HepG2 (cell line): ENCODE results near the gene NPHS1. TPM values are rescaled to one million over a fixed set of nuclear protein-coding genes. Genes with fewer than 3 reads are reported as not detected.

Experiments
- CEBPG ChIP-seq: IDR thresholded peaks from 2 replicates; pipeline ENCODE4 v1.6.1; 2016
- EP300 ChIP-seq, 3 experiments: sonication (generic) in 1 of 3; formaldehyde crosslinking in 1 of 3; IDR thresholded peaks; 2 replicates each; pipeline versions ENCODE4 v1.5.1 to v1.6.1; 2011 to 2020; ENCODE audit warnings: low read depth in 2 of 3, low read length in 2 of 3, borderline replicate concordance in 1 of 3, improper control_type of control experiment in 1 of 3, mild to moderate bottlenecking in 1 of 3, missing genetic modification reagents in 1 of 3, moderate library complexity in 1 of 3
- HOXA3 ChIP-seq: sonication (generic); formaldehyde crosslinking; IDR thresholded peaks from 2 replicates; pipeline ENCODE4 v1.5.0; 2020; ENCODE audit warnings: missing genetic modification reagents
- HOXA9 ChIP-seq: sonication (generic); formaldehyde crosslinking; IDR thresholded peaks from 2 replicates; pipeline ENCODE4 v1.8.1; 2022; ENCODE audit warnings: missing genetic modification reagents, mild to moderate bottlenecking, moderate library complexity, borderline replicate concordance
- KLF6 ChIP-seq: IDR thresholded peaks from 2 replicates; pipeline ENCODE4 v1.8.0; 2016; ENCODE audit warnings: missing biosample characterization, missing genetic modification reagents
- MTA1 ChIP-seq: sonication (generic); formaldehyde crosslinking; IDR thresholded peaks from 2 replicates; pipeline ENCODE4 v1.4.0; 2020; ENCODE audit warnings: missing genetic modification reagents, mild to moderate bottlenecking, borderline replicate concordance
- RBFOX2 ChIP-seq: fragments of 200-400 bp; formaldehyde crosslinking; IDR thresholded peaks from 2 replicates; pipeline ENCODE4 v1.6.1; 2017; ENCODE audit warnings: low read depth, mild to moderate bottlenecking, low read length
- SIX1 ChIP-seq: sonication (generic); formaldehyde crosslinking; IDR thresholded peaks from 2 replicates; pipeline ENCODE4 v1.4.0; 2020; ENCODE audit warnings: missing genetic modification reagents, borderline replicate concordance
- SP4 ChIP-seq: sonication (generic); formaldehyde crosslinking; IDR thresholded peaks from 2 replicates; pipeline ENCODE4 v1.8.1; 2023; ENCODE audit warnings: mild to moderate bottlenecking, missing genetic modification reagents
- ZBTB20 ChIP-seq: sonication (generic); formaldehyde crosslinking; IDR thresholded peaks from 2 replicates; pipeline ENCODE4 v1.8.1; 2023; ENCODE audit warnings: missing genetic modification reagents, low read depth, mild to moderate bottlenecking, borderline replicate concordance
- ZNF17 ChIP-seq: sonication (generic); formaldehyde crosslinking; IDR thresholded peaks from 2 replicates; pipeline ENCODE4 v1.5.0; 2020; ENCODE audit warnings: mild to moderate bottlenecking, missing genetic modification reagents
- ZNF724P ChIP-seq: sonication (generic); formaldehyde crosslinking; IDR thresholded peaks from 2 replicates; pipeline ENCODE4 v1.8.0; 2022; ENCODE audit warnings: missing genetic modification reagents, borderline replicate concordance
- ZNF775 ChIP-seq: sonication (generic); formaldehyde crosslinking; IDR thresholded peaks from 2 replicates; pipeline ENCODE4 v1.4.0; 2020; ENCODE audit warnings: missing genetic modification reagents, mild to moderate bottlenecking, moderate library complexity, borderline replicate concordance
- polyA plus RNA-seq, 8 experiments: library from polyadenylated mRNA; depleted of rRNA in 3 of 8; stranded (reverse) in 7 of 8; unstranded in 1 of 8; fragments of >200 nt; fragmentation: Illumina TruSeq in 4 of 8; extraction: Trizol in 4 of 8; gene quantifications; 2 replicates each; pipeline versions ENCODE4 v1.2.1 to v1.2.3, GENCODE V29; 2011 to 2016; ENCODE audit warnings: low read depth in 4 of 8, missing spikeins in 1 of 8, mixed read lengths in 1 of 8; ENCODE audit not compliant: insufficient read depth in 1 of 8
- total RNA-seq, 5 experiments: library from RNA; depleted of rRNA; stranded (reverse); fragments of >200 nt; fragmentation: Illumina TruSeq; extraction: Trizol; gene quantifications; 2 replicates each; pipeline ENCODE4 v1.2.3, GENCODE V29; 2016; ENCODE audit warnings: low read depth in 1 of 5
- TF ChIP-seq, protein P1 (sequence below): sonication (generic); formaldehyde crosslinking; IDR thresholded peaks from 2 replicates; pipeline ENCODE4 v1.5.0; 2020; ENCODE audit warnings: mild to moderate bottlenecking, missing genetic modification reagents, borderline replicate concordance
- TF ChIP-seq, protein P2 (sequence below): sonication (generic); formaldehyde crosslinking; IDR thresholded peaks from 2 replicates; pipeline ENCODE4 v1.4.0; 2020; ENCODE audit warnings: missing genetic modification reagents
- TF ChIP-seq, protein P3 (sequence below): sonication (generic); formaldehyde crosslinking; IDR thresholded peaks from 2 replicates; pipeline ENCODE4 v1.8.0; 2022; ENCODE audit warnings: mild to moderate bottlenecking, missing genetic modification reagents; ENCODE audit not compliant: insufficient replicate concordance

Gene NPHS1
- total and polyA plus RNA-seq, 2 of the 13 experiments (the other 11 are each of a cell fraction or from before 2014, with no cell fraction given), result not detected

DNA sequence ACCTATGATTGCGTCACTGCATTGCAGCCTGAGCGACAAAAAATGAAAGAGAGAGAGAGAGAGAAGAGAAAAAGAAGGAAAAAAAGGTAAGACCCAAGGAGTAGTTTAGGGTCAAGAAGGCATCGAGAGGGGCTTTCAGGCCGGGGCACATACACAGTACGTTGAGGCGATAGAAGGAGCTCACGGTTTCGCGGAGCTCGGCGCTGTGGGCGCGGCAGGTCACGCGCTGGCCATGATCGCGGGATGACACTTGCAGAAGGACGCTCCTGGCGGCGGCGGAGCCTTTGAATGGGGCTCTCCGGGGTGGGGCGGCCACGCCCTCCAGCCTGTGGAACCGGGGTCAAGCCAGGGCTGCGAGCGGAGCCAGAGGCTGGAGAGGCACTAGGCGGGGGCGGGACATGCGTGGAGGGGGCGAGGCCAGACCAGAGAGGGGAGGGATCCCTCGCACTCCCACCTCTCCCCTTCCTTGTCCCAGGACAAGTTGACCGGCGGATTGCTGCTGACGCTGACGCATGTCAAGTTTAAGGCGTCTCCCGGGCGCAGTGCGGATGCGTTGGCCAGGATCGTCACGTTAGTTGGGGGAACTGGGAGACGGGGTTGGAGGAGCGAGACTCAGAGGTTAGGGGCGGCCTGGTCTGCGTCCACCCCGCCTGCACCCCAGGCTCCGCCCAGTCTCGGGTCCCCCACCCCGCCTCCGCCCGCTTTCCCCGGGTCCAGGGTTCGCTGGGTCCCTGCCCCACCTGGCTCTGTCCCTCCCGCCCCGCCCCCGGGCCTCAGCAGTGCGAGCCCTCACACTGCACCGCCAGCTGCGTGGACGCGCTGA is 6.9 kb downstream of the NPHS1 start (continued):
- TF ChIP-seq, protein P1, sequence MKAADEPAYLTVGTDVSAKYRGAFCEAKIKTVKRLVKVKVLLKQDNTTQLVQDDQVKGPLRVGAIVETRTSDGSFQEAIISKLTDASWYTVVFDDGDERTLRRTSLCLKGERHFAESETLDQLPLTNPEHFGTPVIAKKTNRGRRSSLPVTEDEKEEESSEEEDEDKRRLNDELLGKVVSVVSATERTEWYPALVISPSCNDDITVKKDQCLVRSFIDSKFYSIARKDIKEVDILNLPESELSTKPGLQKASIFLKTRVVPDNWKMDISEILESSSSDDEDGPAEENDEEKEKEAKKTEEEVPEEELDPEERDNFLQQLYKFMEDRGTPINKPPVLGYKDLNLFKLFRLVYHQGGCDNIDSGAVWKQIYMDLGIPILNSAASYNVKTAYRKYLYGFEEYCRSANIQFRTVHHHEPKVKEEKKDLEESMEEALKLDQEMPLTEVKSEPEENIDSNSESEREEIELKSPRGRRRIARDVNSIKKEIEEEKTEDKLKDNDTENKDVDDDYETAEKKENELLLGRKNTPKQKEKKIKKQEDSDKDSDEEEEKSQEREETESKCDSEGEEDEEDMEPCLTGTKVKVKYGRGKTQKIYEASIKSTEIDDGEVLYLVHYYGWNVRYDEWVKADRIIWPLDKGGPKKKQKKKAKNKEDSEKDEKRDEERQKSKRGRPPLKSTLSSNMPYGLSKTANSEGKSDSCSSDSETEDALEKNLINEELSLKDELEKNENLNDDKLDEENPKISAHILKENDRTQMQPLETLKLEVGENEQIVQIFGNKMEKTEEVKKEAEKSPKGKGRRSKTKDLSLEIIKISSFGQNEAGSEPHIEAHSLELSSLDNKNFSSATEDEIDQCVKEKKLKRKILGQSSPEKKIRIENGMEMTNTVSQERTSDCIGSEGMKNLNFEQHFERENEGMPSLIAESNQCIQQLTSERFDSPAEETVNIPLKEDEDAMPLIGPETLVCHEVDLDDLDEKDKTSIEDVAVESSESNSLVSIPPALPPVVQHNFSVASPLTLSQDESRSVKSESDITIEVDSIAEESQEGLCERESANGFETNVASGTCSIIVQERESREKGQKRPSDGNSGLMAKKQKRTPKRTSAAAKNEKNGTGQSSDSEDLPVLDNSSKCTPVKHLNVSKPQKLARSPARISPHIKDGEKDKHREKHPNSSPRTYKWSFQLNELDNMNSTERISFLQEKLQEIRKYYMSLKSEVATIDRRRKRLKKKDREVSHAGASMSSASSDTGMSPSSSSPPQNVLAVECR, result no peak
- TF ChIP-seq ZNF17 (CRISPR knock-in tag), result no peak
- TF ChIP-seq, protein P2, sequence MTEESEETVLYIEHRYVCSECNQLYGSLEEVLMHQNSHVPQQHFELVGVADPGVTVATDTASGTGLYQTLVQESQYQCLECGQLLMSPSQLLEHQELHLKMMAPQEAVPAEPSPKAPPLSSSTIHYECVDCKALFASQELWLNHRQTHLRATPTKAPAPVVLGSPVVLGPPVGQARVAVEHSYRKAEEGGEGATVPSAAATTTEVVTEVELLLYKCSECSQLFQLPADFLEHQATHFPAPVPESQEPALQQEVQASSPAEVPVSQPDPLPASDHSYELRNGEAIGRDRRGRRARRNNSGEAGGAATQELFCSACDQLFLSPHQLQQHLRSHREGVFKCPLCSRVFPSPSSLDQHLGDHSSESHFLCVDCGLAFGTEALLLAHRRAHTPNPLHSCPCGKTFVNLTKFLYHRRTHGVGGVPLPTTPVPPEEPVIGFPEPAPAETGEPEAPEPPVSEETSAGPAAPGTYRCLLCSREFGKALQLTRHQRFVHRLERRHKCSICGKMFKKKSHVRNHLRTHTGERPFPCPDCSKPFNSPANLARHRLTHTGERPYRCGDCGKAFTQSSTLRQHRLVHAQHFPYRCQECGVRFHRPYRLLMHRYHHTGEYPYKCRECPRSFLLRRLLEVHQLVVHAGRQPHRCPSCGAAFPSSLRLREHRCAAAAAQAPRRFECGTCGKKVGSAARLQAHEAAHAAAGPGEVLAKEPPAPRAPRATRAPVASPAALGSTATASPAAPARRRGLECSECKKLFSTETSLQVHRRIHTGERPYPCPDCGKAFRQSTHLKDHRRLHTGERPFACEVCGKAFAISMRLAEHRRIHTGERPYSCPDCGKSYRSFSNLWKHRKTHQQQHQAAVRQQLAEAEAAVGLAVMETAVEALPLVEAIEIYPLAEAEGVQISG (CRISPR knock-in tag), result 0 out of 2 replicates have a peak, but pooled peaks have one; percentile 29
- 0 out of 2 replicates have a peak, but pooled peaks have one; percentile 26 for TF ChIP-seq ZNF724P (CRISPR knock-in tag)
- TF ChIP-seq RBFOX2, result no peak
- TF ChIP-seq SP4 (CRISPR knock-in tag), result peak; percentile 56; the same call in 1 of the 2 replicates
- TF ChIP-seq KLF6 (CRISPR knock-in tag), result 0 out of 2 replicates have a peak, but pooled peaks have one; percentile 12
- no peak for TF ChIP-seq ZNF775 (CRISPR knock-in tag)
- TF ChIP-seq EP300 (IDR thresholded peaks at IDR 0.05; ENCODE audit: low read depth in 2 of 2, low read length in 2 of 2), result no peak
- TF ChIP-seq EP300 (CRISPR knock-in tag; IDR thresholded peaks at IDR 0.05; ENCODE audit: borderline replicate concordance), result no peak
- TF ChIP-seq SIX1 (CRISPR knock-in tag), result no peak
- 0 out of 2 replicates have a peak, but pooled peaks have one; percentile 57 for TF ChIP-seq HOXA9 (CRISPR knock-in tag)
- TF ChIP-seq HOXA3 (CRISPR knock-in tag), result peak; percentile 24; the same call in 1 of the 2 replicates
- TF ChIP-seq, protein P3, sequence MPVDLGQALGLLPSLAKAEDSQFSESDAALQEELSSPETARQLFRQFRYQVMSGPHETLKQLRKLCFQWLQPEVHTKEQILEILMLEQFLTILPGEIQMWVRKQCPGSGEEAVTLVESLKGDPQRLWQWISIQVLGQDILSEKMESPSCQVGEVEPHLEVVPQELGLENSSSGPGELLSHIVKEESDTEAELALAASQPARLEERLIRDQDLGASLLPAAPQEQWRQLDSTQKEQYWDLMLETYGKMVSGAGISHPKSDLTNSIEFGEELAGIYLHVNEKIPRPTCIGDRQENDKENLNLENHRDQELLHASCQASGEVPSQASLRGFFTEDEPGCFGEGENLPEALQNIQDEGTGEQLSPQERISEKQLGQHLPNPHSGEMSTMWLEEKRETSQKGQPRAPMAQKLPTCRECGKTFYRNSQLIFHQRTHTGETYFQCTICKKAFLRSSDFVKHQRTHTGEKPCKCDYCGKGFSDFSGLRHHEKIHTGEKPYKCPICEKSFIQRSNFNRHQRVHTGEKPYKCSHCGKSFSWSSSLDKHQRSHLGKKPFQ, result no peak
- peak; percentile 78; the same call in 1 of the 2 replicates for TF ChIP-seq MTA1 (CRISPR knock-in tag)
- TF ChIP-seq ZBTB20 (CRISPR knock-in tag), result no peak
- TF ChIP-seq CEBPG (CRISPR knock-in tag), result 0 out of 2 replicates have a peak, but pooled peaks have one; percentile 34
